Upper lobe of left lung (tissue), 4 donors: ENCODE results near the gene NCOA1.

ENCODE experiments used
- CTCF ChIP-seq, 6 experiments: fragments of 450-650 bp in 4 of 6; fragments of 200-600 bp in 2 of 6; sonication (generic) in 2 of 6; IDR thresholded peaks; one replicate each; pipeline ENCODE4 v1.5.1; 2016 to 2019; ENCODE audit warnings: antibody characterized with exemption in 6 of 6
- POLR2A ChIP-seq, 4 donors: fragments of 450-650 bp; IDR thresholded peaks; one replicate each; pipeline ENCODE4 v1.5.1; 2016 to 2017; ENCODE audit warnings: antibody characterized with exemption in 4 of 4, mild to moderate bottlenecking in 2 of 4

DNA sequence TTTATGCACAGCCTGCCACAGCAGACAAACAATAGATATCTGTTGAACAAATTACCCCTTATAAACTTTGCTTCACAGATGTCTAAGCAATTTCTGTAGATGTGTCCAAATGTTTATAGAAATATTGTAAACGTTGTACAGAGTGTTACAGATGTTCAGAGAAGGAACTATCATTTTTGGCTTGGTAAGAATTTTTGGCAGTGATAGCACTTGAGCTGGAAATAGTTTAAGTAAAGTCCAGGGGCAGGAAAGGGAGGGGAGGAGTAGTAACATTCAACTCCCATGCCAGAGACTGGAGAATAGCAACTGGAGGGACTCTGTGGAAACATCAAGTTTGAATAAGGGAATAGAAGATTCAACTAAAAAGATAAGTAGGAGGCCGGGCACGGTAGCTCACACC lies 297.8 kb downstream of the NCOA1 start:
- TF ChIP-seq CTCF (IDR thresholded peaks at IDR 0.05) (no peak), POLR2A (IDR thresholded peaks at IDR 0.05) (no peak)
